Endodermal cell (in vitro differentiated cells): ENCODE results near the gene CHMP5. TPM values are rescaled to one million over a fixed set of nuclear protein-coding genes. Genes with fewer than 3 reads are reported as not detected.

Source experiments
- DNase-seq: peaks from one replicate; pipeline ENCODE4 v3.0.0-alpha.2; 2017
- H3K27ac ChIP-seq: 2 replicates; pipeline ENCODE4 v1.5.1; 2013; ENCODE audit warnings: mild to moderate bottlenecking, low read depth, low read length, moderate library complexity
- H3K27me3 ChIP-seq: 2 replicates; pipeline ENCODE4 v1.6.1; 2013; ENCODE audit warnings: mild to moderate bottlenecking, low read length, moderate library complexity; ENCODE audit not compliant: insufficient read depth, control insufficient read depth, poor library complexity, severe bottlenecking
- H3K36me3 ChIP-seq: 2 replicates; pipeline ENCODE4 v1.7.0; 2013; ENCODE audit warnings: mild to moderate bottlenecking, low read length, moderate library complexity; ENCODE audit not compliant: control insufficient read depth, insufficient read depth
- H3K4me1 ChIP-seq: one replicate; pipeline ENCODE4 v1.7.0; 2013; ENCODE audit warnings: low read length; ENCODE audit not compliant: control insufficient read depth, insufficient read depth
- H3K4me3 ChIP-seq: 2 replicates; pipeline ENCODE4 v1.5.1; 2013; ENCODE audit warnings: mild to moderate bottlenecking, low read length, moderate library complexity
- H3K9ac ChIP-seq: 2 replicates; pipeline ENCODE4 v1.6.1; 2013; ENCODE audit warnings: mild to moderate bottlenecking, low read length, moderate library complexity; ENCODE audit not compliant: poor library complexity, severe bottlenecking; ENCODE audit errors: extremely low read depth
- H3K9me3 ChIP-seq: 2 replicates; pipeline ENCODE4 v1.6.1; 2013; ENCODE audit warnings: mild to moderate bottlenecking, low read length, moderate library complexity; ENCODE audit not compliant: control insufficient read depth
- H3K27ac Mint-ChIP-seq: 2 replicates; pipeline ENCODE4 v1.8.0; 2020; ENCODE audit warnings: mixed read lengths
- H3K27me3 Mint-ChIP-seq: 2 replicates; pipeline ENCODE4 v1.8.0; 2021; ENCODE audit warnings: mild to moderate bottlenecking, mixed read lengths; ENCODE audit not compliant: insufficient read depth
- H3K36me3 Mint-ChIP-seq: 2 replicates; pipeline ENCODE4 v1.8.0; 2020; ENCODE audit warnings: low read depth, mixed read lengths
- H3K4me1 Mint-ChIP-seq: 2 replicates; pipeline ENCODE4 v1.8.0; 2020; ENCODE audit warnings: mixed read lengths
- H3K4me3 Mint-ChIP-seq: 2 replicates; pipeline ENCODE4 v1.8.0; 2020; ENCODE audit warnings: mild to moderate bottlenecking, moderate library complexity, mixed read lengths
- H3K9me3 Mint-ChIP-seq: 2 replicates; pipeline ENCODE4 v1.8.0; 2020; ENCODE audit warnings: mild to moderate bottlenecking, mixed read lengths
- WGBS, 2 experiments: methylation state at CpG; one replicate each; pipeline versions ENCODE4 v1.1.5 to v1.1.7; 2013; ENCODE audit warnings: missing lambda C conversion rate in 2 of 2, mixed read lengths in 1 of 2; ENCODE audit not compliant: insufficient coverage in 1 of 2, insufficient read length in 1 of 2; 5-methylcytosine and 5-hydroxymethylcytosine counted together
- total RNA-seq, 2 donors: library from RNA; stranded (reverse); fragmentation: NEBNext Ultra II Directional in 1 of 2; extraction: Animal tissue kit (Norgen Biotek cat#: 25700) in 1 of 2; gene quantifications; 2 replicates in 1 of 2; 3 replicates in 1 of 2; pipeline ENCODE4 v1.2.1, GENCODE V29; 2021
- TF ChIP-seq, protein P1 (sequence below): fragments of 200-600 bp; sonication (generic); conservative IDR thresholded peaks from 2 replicates; pipeline ENCODE4 v1.5.0; 2021; ENCODE audit warnings: antibody characterized with exemption, mild to moderate bottlenecking

CHMP5 gene
- total RNA-seq, 2 donors from 2014 or later = 62.9 to 80.2 TPM

DNA sequence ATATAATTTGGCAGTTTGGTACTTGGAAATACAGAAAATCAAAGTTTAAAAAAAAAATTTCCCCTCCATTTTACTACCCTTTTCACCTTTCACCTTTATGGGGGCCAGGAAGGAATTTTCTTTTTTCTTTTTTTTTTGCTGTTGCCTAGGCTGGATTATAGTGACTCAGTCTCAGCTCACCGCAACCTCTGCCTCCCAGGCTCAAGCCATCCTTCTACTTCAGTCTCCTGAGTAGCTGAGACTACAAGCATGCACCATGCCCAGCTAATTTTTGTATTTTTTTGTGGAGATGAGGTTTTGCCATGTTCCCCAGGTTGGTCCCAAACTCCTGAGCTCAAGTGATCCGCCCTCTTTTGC is 9.1 kb downstream of the CHMP5 start:
- DNase-seq = no peak
- Histone ChIP-seq H3K4me1 (no peaks in the 10 kb centered on the region), H3K27ac (no peak overlapping the region), H3K9ac (no peak overlapping the region), H3K36me3 (peaks cover 76% of the 10 kb centered on the region), H3K27me3 (no peaks in the 10 kb centered on the region), H3K9me3 (no peaks in the 10 kb centered on the region), H3K4me3 (no peak overlapping the region)
- 95 to 100% methylated on average over 1 to 2 of the region's 2 CpGs for WGBS, 2 experiments
- Mint-ChIP-seq H3K27ac (no peak overlapping the region), H3K4me1 (no peaks in the 10 kb centered on the region), H3K4me3 (no peak overlapping the region), H3K27me3 (no peaks in the 10 kb centered on the region), H3K9me3 (no peaks in the 10 kb centered on the region), H3K36me3 (peaks cover 66% of the 10 kb centered on the region)
- TF ChIP-seq, protein P1, sequence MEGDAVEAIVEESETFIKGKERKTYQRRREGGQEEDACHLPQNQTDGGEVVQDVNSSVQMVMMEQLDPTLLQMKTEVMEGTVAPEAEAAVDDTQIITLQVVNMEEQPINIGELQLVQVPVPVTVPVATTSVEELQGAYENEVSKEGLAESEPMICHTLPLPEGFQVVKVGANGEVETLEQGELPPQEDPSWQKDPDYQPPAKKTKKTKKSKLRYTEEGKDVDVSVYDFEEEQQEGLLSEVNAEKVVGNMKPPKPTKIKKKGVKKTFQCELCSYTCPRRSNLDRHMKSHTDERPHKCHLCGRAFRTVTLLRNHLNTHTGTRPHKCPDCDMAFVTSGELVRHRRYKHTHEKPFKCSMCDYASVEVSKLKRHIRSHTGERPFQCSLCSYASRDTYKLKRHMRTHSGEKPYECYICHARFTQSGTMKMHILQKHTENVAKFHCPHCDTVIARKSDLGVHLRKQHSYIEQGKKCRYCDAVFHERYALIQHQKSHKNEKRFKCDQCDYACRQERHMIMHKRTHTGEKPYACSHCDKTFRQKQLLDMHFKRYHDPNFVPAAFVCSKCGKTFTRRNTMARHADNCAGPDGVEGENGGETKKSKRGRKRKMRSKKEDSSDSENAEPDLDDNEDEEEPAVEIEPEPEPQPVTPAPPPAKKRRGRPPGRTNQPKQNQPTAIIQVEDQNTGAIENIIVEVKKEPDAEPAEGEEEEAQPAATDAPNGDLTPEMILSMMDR = no peak

DNA sequence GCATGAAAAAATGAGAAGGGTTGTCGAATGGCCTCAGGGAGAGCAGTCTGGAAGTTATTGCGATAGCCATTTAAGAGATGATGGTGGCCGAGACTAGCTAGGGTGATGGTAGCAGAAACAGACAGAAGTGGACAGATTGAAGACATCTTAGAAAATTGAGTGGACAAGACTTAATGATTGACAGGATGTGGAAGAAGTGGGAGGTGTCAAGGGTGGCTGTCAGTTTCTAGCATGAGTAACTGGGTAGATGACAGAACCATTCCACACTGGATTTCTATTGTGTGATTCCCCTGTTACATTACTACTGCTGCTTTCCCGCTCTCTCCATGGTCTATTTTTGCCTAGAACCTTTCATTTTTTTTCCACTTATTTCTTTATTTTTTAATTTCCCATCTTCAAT is 12.6 kb downstream of the CHMP5 start:
- H3K36me3 ChIP-seq = peaks cover 85% of the 10 kb centered on the region
- WGBS, 2 experiments = 94 to 96% methylated on average over 4 of the region's 4 CpGs
- peaks cover 59% of the 10 kb centered on the region for H3K36me3 Mint-ChIP-seq
- H3K4me3 ChIP-seq = no peak overlapping the region
- H3K27ac Mint-ChIP-seq = no peak overlapping the region
- H3K4me1 ChIP-seq = no peaks in the 10 kb centered on the region
- H3K4me3 Mint-ChIP-seq = no peak overlapping the region
- H3K27me3 Mint-ChIP-seq = no peaks in the 10 kb centered on the region
- TF ChIP-seq, protein P1 = no peak
- H3K9me3 Mint-ChIP-seq = no peaks in the 10 kb centered on the region
- no peak for DNase-seq
- H3K4me1 Mint-ChIP-seq = no peaks in the 10 kb centered on the region
- H3K27ac ChIP-seq = no peak overlapping the region
- no peaks in the 10 kb centered on the region for H3K9me3 ChIP-seq
- H3K9ac ChIP-seq = no peak overlapping the region
- no peaks in the 10 kb centered on the region for H3K27me3 ChIP-seq

DNA sequence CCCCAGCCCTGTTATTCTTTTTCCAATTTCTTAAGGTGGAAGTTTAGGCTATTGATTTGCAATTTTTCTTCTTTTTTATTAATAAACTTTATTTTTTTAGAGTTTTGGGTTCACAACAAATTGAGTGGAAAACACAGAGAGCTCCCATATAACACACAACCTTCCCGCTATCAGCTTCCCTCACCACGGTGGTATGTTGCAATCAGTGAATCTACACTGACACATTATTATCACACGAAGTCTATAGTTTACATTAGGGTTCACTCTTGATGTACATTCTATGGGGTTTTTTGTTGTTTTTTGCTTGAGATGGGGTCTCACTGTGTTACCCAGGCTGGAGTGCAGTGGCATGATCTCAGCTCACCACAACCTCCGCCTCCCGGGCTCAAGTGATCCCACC is 20.7 kb downstream of the CHMP5 start:
- TF ChIP-seq, protein P1 = no peak
- no peak overlapping the region for H3K27ac Mint-ChIP-seq
- Histone ChIP-seq H3K27me3 (no peaks in the 10 kb centered on the region), H3K27ac (no peak overlapping the region), H3K36me3 (peaks cover 22% of the 10 kb centered on the region), H3K4me1 (no peaks in the 10 kb centered on the region), H3K9me3 (no peaks in the 10 kb centered on the region), H3K4me3 (no peak overlapping the region), H3K9ac (no peak overlapping the region)
- DNase-seq = no peak
- H3K27me3 Mint-ChIP-seq = no peaks in the 10 kb centered on the region
- 93 to 96% methylated on average over 4 to 5 of the region's 5 CpGs for WGBS, 2 experiments
- peaks cover 5% of the 10 kb centered on the region for H3K36me3 Mint-ChIP-seq
- no peak overlapping the region for H3K4me3 Mint-ChIP-seq
- no peaks in the 10 kb centered on the region for H3K4me1 Mint-ChIP-seq
- no peaks in the 10 kb centered on the region for H3K9me3 Mint-ChIP-seq
